Activated CD4-positive, alpha-beta T cell treated with anti-CD3 and anti-CD28 coated beads, Interleukin-10, Interleukin-2, amounts not matched to agents 100 ng/mL and 50 ng/mL, durations not matched to agents 16 hours and 8 hours (primary cell): ENCODE data around the gene TSPAN11.
"Not testable (repeated sequence)": the region's sequence is repeated elsewhere in the genome, so short reads cannot be mapped to it uniquely, and the experiment has no call there.

Experiments
- DNase-seq: peaks from one replicate; pipeline ENCODE4 v3.0.0-alpha.2; 2020

The TSPAN11 gene, protein sequence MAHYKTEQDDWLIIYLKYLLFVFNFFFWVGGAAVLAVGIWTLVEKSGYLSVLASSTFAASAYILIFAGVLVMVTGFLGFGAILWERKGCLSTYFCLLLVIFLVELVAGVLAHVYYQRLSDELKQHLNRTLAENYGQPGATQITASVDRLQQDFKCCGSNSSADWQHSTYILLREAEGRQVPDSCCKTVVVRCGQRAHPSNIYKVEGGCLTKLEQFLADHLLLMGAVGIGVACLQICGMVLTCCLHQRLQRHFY

DNA sequence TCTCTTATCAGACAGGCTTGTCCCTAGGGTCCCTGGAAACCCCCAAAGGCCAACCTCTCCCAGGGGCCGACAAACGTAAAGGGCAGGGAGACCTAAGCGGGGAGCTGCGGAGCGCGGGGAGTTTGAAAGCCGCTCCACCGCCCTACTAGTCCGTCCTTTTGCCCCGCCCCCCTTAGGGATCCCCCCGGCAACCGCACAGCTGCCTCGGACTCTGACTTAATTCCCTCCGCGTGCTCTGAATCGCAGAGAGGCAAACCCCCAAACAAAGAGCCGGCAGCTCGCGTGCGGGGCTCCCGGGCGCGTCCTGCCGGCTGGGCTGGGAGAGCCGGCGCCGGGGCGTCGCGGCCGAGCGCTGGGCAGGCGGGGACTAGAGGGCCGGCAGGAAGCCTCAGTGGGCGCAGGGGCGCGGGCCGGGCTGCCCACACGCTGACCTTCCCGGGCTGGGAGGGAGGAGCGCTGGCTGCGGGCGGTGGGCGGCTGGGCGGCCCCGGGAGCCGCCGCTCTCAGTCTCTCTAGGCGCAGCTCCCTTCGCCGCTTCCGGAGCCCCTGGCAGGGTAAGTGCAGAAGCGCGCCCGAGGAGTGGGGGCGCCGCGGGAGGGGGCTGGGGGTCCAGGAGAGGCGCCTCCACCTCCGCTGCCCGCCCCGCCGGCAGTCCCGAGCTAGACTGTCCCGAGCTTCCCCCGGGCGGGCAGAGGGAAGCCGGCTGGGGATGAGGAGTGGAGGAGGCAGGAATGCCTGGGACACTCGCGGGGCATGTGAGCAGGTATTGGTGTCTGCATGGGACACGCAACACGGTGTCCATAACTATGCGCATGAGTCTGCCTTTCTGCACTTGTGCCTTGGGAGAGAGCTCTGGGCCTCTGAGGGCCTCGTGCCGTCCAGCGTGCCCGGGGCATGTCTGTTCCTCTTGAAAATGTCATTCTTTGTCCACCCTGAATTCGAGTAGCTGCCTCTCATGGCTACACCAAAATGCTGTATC lies at the start of gene TSPAN11:
TSPAN11 (plus strand) TSS at position 506 of the 979 bp plus-strand sequence. CDS start 27,244 bp downstream, outside the sequence.
- DNase-seq: no peak

DNA sequence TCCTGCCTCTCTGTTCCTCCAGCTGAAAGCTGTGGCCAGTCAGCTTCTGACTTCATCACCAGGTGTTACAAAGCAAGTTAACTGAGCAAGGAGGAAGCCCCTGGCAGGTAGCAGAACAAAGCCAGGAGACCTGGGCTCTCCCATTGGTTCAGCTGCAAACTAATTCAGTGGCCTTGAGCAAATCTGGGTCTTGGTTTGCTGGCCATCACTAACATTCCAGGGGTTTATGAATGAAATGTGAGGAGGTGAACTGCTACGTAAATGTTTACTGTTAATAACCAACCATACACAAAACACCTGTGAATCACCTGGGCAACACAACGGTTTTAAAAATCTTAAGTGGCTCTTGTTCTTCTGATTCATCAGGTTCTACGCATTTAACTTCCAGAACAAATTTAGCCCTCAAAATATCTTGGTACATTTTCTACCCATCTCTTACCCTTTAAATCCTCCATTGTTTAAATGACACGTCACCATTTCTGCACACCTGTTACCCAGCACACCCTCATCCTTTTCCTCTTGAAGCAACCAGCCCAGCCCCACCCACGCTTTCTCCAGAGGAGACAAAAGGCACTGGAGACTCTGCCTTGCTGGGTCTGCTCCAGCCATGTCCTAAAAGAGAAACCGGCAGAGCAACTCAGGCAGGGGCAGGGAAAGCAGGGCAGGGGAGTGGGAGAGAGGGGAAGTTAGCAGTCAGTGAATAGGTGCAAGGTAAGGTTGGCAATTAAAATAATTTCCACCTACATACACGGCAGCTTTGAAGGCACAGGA lies 49.3 kb upstream of the TSPAN11 start:
- DNase-seq: no peak

DNA sequence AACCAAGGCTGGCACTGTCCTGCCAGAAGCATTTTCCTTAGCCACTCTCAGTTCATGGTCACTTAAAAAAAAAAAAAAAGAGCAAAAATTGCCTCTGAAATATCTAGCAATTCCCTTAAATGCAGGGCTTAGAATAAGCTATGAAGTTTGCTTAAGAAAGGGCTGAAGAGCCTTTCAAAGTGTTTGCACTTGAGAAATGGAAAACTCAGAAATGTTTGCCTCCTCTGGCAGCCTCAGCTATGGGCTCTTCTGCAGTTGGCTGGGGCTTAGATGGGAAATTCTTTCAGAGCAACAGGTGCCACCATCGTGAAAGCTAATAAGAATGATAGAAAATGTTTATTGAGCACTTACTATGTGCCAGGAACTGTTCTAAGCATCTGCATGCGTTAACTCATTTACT lies 48.5 kb upstream of the TSPAN11 start:
- DNase-seq: no peak

DNA sequence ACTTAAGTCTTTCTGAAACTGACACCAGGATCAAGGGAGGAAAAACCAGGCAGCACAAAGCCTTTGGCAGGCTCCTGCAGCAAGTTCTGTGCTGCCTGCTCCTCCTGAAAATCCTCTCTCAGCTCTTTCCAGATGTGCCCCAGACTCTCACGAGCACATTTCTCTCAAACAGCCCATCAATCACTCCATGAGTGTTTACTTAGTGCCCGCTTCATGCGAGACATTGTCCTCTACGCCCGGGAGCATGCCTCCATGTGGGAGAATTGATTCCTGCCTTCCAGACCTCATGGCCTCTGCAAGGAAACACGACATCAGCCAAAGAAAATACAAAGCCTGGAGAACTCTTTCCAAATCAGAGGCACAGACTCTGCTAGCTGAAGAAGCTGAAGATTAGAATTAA lies 46.5 kb upstream of the TSPAN11 start:
- DNase-seq: no peak

DNA sequence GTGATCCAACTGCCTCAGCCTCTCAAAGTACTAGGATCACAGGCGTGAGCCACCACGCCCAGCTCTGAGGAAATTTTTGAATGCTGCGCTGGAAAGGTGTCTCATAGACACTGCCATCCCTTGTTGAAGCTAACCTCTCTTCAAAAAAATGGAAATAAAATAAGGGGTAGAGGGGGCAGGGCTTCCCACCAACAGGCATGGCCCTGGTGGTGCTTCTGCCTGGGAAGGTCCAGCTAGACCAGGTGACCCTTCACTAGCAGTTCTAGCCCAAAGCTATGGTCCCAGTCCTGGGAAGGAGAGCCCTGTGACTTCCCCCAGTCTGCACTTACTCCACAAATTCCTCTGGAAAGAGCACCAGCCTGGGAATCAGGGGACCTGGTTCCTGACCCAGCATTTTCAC lies 45.7 kb upstream of the TSPAN11 start:
- no peak for DNase-seq

DNA sequence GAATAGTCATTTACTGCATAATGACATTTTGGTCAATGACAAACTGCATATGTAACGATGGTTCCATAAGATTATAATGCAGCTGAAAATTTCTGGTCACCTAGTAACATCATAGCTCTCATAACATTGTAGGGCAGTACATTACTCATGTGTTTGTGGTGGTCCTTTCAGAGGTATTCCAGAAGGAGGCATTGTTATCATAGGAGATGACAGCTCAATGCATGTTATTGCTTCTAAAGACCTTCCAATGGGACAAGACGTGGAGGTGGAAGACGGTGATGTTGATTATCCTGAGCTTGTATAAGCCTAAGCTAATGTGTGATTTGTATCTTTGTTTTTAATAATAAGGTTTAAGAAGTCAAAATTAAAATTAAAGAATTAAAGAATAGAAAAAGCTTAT lies 43.8 kb upstream of the TSPAN11 start:
- no peak for DNase-seq

DNA sequence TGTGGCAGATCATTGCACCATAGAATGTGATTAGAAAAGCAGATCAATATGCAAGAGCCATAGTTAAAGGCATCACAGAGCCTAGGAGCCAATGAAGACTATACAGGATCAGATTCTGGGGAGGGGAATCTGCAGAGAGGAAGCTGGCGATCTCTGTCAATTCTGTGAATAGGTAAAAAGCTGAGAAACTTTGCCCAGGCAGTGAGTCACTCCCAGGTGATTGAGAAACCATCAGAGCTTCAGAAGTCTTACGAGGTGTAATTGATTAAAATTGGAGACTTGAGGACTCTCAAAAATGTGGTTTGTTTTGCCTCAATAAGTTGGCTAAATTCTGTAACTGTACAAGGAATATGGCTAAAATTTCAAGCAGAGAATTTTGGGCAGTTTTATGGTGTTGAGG lies 41.7 kb upstream of the TSPAN11 start:
- DNase-seq: no peak

DNA sequence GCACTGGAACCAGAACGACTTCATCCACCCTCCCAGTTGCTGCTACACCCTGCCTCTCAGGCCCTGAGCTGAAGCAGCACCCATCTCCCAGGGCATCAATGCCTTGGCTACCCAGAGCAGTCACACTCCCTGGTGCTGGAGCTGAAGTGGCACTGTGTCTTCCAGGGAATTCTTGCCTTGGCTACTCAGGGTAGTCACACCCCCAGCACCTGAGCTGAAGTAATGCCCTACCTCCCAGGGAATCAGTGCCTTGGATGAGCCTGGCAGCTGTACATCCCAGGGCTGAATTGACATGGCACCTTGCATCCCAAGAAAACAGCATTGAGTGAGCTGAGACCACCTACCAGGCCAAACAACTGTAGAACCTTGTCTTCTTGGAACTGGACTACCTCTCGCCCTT lies 41.2 kb upstream of the TSPAN11 start:
- no peak for DNase-seq

DNA sequence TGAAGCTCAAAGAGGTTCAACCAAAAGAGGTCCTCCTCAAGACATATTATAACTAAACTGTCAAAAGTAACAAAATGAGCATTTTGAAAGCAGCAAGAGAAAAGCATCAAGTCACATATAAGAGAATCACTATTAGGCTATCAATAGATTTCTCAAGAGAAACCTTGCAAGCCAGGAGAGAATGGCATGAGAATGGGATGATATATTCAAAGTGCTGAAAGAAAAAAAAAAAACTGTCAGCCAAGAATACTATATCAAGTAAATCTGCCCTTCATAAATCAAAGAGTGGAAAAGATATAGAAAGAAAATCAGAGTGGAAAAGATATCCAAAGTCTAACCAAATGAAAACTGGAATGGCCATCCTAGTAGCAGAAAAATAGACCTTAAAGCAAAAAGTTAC lies 39.3 kb upstream of the TSPAN11 start:
- no peak for DNase-seq

DNA sequence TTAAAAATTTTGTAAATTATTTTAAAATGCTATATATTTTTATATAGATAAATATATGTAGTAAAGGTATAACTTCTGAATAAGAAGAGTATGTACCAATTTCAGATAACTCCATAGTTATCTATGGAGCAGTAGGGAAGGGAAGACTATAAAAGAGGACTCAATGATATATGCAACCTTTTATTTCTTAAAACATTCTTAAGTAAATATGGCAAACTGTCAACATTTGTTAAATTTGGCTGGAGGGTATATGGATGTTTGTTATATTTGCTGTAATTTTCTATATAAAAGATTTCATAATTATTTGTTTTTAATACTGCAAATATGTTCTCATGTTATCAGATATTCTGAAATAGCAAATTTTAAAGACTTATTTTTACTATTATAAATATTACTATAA lies 38.3 kb upstream of the TSPAN11 start:
- DNase-seq: no peak

DNA sequence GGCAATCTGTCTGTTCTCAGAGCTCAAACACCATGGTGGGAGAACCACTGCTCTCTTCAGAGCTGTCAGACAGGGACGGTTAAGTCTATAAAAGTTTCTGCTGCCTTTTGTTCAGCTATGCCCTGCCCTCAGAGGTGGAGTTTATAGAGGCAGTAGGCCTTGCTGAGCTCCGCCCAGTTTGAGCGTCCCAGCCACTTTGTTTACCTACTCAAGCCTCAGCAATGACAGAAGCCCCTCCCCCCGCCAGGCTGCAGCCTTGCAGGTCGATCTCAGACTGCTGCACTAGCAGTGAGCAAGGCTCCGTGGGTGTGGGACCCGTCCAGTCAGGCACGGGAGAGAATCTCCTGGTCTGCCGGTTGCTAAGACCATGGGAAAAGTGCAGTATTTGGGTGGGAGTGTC lies 32.0 kb upstream of the TSPAN11 start:
- DNase-seq: not testable (repeated sequence)

DNA sequence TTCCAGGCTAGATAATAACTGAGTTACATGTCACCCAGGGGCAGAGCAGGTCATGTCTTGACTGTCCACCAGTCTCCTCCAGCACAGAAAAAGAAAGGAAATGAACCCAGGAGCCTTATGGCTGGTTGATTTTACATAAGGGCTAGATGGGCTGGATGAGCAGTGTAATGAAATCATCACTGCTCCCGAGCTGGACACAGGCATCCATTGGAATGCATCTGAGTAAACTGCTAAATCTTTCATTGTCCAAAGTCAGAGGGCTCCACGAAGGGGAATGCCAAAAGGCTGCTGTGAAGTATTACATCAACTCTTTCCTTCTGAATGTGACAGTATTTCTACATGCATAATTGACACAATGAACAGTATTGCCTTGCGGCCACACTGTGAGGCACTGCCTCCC lies 30.1 kb upstream of the TSPAN11 start:
- DNase-seq: no peak

DNA sequence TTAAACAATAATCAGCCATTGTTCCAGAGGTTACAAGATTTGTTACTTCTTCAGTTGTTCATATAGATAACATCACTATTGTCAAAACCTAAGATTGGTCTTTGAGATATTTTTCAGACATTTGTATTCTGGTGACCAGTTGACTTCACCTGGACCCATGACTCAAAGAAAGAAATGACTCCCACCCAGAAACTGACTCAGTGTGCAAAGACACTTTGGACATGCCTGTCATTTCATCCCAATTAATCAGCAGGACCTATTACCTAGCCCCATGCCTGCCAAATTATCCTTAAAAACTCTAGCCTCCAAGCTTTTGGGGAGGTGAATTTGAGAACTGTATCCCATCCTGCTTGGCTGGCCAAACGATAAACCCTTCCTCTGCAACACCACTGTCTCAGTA lies 27.7 kb upstream of the TSPAN11 start:
- DNase-seq: no peak

DNA sequence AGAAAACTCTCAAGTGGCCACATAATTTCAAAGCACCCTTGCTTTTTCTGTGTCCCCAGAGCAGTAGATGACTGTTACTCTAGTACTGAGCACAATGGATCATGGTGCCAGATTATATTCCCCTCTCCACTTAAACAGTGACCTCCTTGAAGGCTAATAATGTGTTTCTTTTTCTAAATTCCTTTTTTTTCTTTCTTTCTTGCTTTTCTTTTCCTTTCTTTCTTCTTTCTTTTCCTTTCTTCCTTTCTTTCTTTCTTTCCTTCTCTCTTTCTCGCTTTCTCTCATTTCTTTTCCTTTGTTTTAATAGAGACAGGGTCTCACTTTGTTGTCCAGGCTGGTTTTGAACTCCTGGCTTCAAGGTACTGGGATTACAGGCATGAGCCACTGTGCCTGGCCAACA lies 26.2 kb upstream of the TSPAN11 start:
- no peak for DNase-seq

DNA sequence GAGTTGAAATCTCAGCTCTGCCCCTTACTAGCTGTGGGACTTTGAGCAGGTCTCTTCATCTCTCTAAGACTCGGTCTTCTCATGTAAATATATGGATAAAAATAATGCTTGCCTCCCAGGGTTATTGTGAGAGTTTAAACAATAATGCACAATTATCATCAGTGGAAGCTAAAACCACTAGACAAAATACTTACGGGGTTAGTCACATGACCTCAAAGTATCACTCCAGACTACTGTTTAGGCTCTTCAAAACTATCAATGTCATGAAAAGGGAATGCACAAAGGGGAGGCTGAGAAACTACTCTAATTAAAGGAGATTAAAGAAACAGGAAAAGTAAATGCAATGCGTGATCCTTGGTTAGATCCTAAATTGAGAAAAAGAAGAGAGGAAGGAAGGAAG lies 24.5 kb upstream of the TSPAN11 start:
- DNase-seq: no peak

DNA sequence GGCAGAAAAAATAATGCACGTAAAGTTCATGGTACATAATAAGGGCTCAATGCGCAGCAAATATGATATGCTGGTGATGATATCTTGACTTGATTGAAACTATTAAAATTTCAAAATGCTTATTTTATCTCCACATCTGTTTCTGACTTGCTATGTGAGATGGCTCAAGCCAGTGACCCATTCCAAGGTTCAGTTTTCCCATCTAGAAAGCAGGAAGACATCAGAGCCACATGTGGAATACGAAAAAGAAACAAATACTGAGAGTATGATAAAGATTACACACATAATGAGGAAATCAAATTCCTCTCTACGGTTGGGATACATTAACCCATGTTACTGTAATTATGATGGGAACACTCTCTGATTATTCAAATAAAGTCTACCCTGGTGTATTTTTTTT lies 24.0 kb upstream of the TSPAN11 start:
- DNase-seq: no peak

DNA sequence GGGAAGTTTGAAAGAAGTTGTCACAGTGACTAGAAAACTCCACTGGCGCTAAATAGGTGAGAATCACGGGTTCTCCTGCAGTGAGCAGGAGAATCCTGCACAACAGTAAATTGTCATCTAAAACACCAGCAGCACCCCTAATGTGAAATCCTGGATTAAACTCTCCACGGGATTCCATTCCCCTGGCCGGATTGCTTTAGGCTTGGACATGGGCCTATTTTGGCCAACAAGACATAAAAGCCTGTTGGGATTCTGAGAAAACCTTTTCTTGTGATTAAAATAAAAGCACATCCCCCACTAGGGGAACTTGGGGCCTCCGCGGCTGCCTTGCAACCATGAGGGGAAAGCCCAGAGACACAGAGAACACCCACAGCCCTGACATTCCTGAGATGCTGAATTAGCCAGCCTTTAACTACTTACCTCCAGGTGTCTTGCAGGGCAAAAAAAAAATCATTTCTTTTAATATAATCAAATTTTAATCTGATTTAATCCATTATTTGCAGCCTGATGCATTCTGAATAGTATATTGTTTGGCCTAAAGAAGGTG lies 21.0 kb upstream of the TSPAN11 start:
- DNase-seq: no peak

DNA sequence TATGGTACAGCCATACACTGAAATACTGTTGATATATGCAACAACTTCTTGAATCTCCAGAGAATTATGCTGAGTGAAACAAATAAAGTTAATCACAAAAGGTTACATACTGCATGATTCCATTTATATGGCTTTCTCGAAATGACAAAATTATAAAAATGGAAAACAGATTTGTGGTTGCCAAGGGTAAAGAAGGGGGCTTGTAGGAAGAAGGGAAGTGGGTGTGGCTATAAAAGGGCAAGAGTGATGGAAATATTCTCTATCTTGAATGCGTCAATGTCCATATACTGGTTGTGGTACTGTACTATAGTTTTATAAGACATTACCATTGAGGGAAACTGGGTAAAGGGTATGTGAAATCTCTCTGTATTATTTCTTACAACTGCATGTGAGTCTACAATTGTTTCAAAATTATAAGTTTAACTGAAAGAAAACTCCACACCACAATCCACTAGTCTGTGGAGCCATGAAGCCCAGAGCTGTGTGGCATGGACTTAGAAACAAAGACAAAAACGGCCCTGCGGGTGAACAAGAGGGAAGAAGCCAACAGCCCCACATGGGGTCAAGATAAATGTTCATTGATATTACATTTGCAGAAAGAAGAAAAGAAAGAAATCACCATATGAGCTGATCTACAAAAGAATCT lies 18.3 kb upstream of the TSPAN11 start:
- DNase-seq: no peak

DNA sequence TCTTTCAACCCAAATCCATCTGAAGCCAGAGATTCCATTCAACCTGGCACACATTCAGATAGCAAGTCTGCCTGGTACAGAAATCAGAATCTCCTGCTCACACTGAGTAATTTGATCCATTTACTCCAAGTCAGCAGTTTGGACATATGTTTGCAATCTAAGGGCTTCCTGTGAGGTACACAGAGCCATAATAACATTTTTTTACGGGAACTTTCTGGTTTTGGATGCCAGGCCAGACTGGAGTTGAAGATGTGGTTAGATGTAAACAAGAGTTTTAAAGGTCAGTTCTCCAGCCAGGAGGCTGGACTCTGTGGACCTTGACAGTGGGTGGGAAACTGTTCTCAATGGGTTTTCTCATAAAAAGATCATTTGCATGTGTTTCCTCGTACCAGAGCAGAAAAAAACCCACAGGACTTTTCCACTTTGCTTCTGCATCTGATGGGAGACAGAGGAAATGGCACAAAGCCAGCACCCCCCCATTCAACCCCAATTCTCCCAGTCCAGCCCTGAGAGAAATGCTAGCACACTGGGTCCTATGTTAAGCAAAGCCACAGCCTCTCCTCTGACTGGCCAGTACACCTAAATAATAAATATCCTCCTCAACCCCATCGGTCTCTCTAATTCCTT lies 17.7 kb upstream of the TSPAN11 start:
- no peak for DNase-seq

DNA sequence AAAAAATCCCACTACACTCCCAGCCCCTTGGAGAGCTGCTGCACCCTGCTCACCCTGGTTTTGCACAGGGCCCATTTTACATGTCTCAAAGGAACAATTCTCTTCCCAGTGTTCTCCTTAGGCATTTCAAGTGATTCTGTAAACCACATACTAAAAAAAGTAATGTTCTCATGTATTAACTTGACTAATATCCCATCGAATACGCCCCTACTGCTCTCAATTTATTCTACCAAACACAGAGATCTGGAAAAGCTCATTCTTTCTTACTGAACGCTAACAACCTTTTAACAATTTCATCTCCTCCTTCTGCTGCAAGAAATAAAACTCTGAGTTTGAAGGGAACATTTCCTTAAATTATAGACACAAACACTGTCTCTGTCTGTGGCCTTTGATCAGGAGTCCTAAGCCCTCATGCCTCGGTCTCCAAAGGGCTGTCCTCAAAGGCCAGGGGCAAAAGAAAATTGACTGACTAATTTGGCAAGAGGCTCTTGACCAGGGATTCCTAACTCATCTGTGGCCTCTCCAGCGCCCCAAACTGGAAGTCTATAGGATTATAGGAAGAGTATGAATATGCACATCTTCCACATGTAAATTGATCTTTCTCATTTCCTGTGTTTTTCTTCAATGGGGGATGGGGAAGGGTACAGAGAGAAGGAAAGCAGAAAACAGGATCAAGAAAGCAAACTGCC lies 17.1 kb upstream of the TSPAN11 start:
- DNase-seq: no peak

DNA sequence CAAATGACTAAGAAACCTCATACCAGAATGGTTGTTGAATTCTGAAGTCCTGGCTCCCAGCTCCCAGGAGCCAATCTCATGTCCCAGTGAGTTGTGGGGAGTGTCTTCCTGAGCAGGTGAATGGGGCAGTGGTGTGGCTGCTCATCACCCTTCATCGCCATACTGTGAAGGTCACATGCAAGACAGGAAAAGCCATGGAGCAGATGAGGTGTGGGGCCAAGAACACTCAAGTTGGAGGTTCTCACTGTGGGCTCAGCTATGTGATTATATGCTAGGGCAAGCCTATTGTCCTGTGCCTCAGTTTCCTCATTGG lies 16.6 kb upstream of the TSPAN11 start:
- DNase-seq: no peak

DNA sequence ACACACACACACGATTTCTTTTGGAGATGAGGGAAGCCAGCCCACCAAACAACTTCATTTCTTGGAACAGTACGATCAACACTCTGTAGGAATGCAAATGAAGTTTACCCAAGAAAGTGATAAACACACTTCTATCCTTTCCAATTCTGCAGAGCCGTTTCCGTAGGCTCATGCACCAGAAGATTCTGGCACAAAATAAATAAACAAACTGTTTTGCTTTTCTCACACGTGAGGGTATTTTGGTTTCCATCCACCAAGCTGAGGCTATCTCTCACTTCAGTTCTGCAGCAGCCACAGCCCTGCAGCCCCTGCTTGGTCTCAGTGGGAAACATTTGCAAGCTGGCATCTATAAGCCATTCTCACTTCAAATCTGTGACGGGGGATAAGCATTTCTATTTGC lies 15.3 kb upstream of the TSPAN11 start:
- DNase-seq: no peak
